Vagina (tissue), 2 donors: Measurements from ENCODE around the gene PRICKLE2. TPM values are rescaled to one million over a fixed set of nuclear protein-coding genes. Genes with fewer than 3 reads are reported as not detected.

ENCODE experiments used
- DNase-seq, 2 donors: peaks; one replicate each; pipeline ENCODE4 v3.0.0-alpha.2; 2017; ENCODE audit errors: extremely low spot score in 2 of 2
- H3K27ac ChIP-seq: fragments of 200-600 bp; sonication (generic); one replicate; pipeline ENCODE4 v1.5.1; 2019
- H3K27me3 ChIP-seq: fragments of 200-600 bp; sonication (generic); one replicate; pipeline ENCODE4 v1.5.1; 2019
- H3K36me3 ChIP-seq, 2 donors: fragments of 200-600 bp; sonication (generic); one replicate each; pipeline ENCODE4 v1.5.1; 2017 to 2019
- H3K4me1 ChIP-seq: fragments of 200-600 bp; sonication (generic); one replicate; pipeline ENCODE4 v1.5.1; 2019
- H3K4me3 ChIP-seq, 2 donors: fragments of 200-600 bp; sonication (generic); 1 replicate in 1 of 2; 2 replicates in 1 of 2; pipeline ENCODE4 v1.5.1; 2016 to 2019
- H3K9me3 ChIP-seq: fragments of 200-600 bp; sonication (generic); one replicate; pipeline ENCODE4 v1.5.1; 2019
- CTCF ChIP-seq, 3 experiments: fragments of 450-650 bp in 2 of 3; fragments of 200-600 bp in 1 of 3; sonication (generic) in 1 of 3; IDR thresholded peaks; one replicate each; pipeline ENCODE4 v1.5.1; 2017 to 2019; ENCODE audit warnings: antibody characterized with exemption in 3 of 3, mild to moderate bottlenecking in 2 of 3, moderate library complexity in 2 of 3
- POLR2A ChIP-seq, 2 donors: fragments of 450-650 bp; IDR thresholded peaks; one replicate each; pipeline ENCODE4 v1.6.1; 2017; ENCODE audit warnings: antibody characterized with exemption in 2 of 2, mild to moderate bottlenecking in 2 of 2, moderate library complexity in 2 of 2
- POLR2AphosphoS5 ChIP-seq, 2 donors: sonication (generic); formaldehyde crosslinking; IDR thresholded peaks; one replicate each; pipeline ENCODE4 v1.9.0; 2017; ENCODE audit warnings: antibody characterized with exemption in 2 of 2, mild to moderate bottlenecking in 2 of 2, low read depth in 1 of 2; ENCODE audit not compliant: insufficient read depth in 1 of 2
- intact Hi-C: fragments of 100-400 bp; cut with DNase I; formaldehyde crosslinking; loops from one replicate; pipeline ENCODE4 v1.15.1; 2023
- total RNA-seq: library from RNA; depleted of rRNA; stranded (reverse); fragments of >200 nt; gene quantifications from one replicate; pipeline ENCODE4 v1.2.3, GENCODE V29; 2016

Gene PRICKLE2
- total RNA-seq, 1 donor from 2014 or later: 39.3 TPM

DNA sequence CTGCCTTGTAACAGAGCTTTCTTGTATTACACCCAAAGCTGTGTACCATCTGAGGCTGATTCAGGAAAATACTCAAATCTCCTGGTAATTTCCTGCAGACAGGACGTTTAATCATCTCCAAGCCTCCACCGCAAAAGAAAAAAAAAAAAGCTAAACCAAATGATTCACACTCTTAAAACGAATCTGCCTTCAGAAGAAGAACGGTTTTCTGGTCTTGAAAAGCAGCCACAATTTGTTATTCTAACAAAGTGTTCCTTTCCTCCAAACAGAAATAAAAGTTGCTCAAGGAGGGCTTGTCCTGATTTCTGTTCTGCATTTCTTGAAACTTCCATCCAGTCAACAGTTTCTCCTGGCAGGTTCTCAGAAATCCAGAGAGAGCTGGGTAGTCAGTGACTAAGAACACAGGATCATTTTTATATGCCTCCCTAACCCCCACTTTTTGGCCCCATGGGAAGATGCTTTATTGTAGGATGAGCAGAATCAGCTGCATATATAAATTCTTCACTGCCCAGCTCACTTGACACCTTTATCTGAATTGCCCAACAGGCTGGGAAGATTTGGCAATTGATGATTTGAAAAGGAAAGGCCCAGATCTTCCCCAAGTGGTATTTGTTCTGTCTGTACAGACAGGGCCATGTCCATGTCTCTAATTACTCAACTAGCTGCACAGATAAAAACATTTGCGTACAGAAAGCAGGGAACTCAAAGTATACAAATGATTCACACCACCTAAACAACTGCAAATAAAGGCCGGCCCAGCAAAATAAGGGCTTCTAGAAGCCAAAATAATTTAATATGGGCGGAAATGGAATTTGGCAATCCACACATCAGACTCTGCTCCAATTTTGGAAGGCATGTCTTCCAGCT lies 41.0 kb upstream of the PRICKLE2 start:
- Histone ChIP-seq H3K4me3 (peak overlapping the region; percentile 52 to 88), H3K27ac (peak overlapping the region; percentile 74), H3K4me1 (peaks cover 46% of the 10 kb centered on the region), H3K27me3 (no peaks in the 10 kb centered on the region), H3K36me3 (no peaks in the 10 kb centered on the region), H3K9me3 (no peaks in the 10 kb centered on the region)
- TF ChIP-seq POLR2A (IDR thresholded peaks at IDR 0.05) (no peak), POLR2AphosphoS5 (IDR thresholded peaks at IDR 0.05; ENCODE audit: insufficient read depth in 1 of 2, low read depth in 1 of 2) (peak; percentile 55 to 76)
- DNase-seq: peak in 1 of 2 donors; percentile 97
- intact Hi-C loops: loop anchor here (5.0 kb wide), 1 partner anchor 39 kb away; the partner anchor contains the start of gene PRICKLE2

DNA sequence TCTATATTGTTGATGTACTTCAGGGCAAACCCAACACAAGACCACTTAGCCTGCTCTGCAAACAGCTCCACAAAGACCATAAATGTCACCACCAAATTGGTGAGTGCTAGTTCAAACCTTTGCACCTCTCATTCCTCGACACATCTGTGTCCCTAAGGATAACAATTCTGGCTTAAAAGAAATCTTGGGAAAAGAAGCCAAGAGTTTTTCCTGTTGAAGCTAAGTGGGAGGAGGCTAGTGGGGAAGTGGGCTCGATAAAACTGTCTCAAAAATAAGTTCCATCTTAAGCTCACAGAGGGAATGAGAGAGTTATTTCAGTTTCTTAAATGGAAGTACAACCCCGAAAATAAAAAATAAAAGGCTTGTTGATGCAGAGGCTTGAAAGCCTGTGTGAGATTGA lies 40.4 kb upstream of the PRICKLE2 start:
- TF ChIP-seq POLR2AphosphoS5 (IDR thresholded peaks at IDR 0.05; ENCODE audit: insufficient read depth in 1 of 2, low read depth in 1 of 2) (no peak), POLR2A (IDR thresholded peaks at IDR 0.05) (no peak), CTCF (IDR thresholded peaks at IDR 0.05) (no peak)
- no peaks in the 10 kb centered on the region for H3K9me3 ChIP-seq
- DNase-seq: no peak
- peak overlapping the region; percentile 42 to 52 for H3K4me3 ChIP-seq
- peaks cover 53% of the 10 kb centered on the region for H3K4me1 ChIP-seq
- H3K36me3 ChIP-seq: no peaks in the 10 kb centered on the region
- peak overlapping the region; percentile 74 for H3K27ac ChIP-seq
- no peaks in the 10 kb centered on the region for H3K27me3 ChIP-seq
- intact Hi-C loops: loop anchor here (5.0 kb wide), 1 partner anchor 38 kb away; the partner anchor contains the start of gene PRICKLE2

- Histone ChIP-seq H3K27ac (peak overlapping the region; percentile 74), H3K4me3 (peak overlapping the region in 1 of 2 donors; percentile 52), H3K27me3 (no peaks in the 10 kb centered on the region), H3K36me3 (no peaks in the 10 kb centered on the region), H3K4me1 (peaks cover 61% of the 10 kb centered on the region), H3K9me3 (no peaks in the 10 kb centered on the region)
- DNase-seq: no peak
- TF ChIP-seq CTCF (IDR thresholded peaks at IDR 0.05): no peak
- TF ChIP-seq POLR2AphosphoS5 (IDR thresholded peaks at IDR 0.05; ENCODE audit: insufficient read depth in 1 of 2, low read depth in 1 of 2): no peak
- TF ChIP-seq POLR2A (IDR thresholded peaks at IDR 0.05): no peak
- intact Hi-C loops: loop anchor here (5.0 kb wide), 1 partner anchor 37 kb away; the partner anchor contains the start of gene PRICKLE2
These were observed 39.3 kb upstream of the PRICKLE2 start for GRCh38 chr3:64264501-64265109.

- H3K36me3 ChIP-seq: no peaks in the 10 kb centered on the region
- no peaks in the 10 kb centered on the region for H3K9me3 ChIP-seq
- no peak for DNase-seq
- peaks cover 58% of the 10 kb centered on the region for H3K4me1 ChIP-seq
- H3K27me3 ChIP-seq: no peaks in the 10 kb centered on the region
- intact Hi-C loops: no loop called here
- peak overlapping the region; percentile 74 for H3K27ac ChIP-seq
- no peak overlapping the region for H3K4me3 ChIP-seq
- TF ChIP-seq POLR2AphosphoS5 (IDR thresholded peaks at IDR 0.05; ENCODE audit: insufficient read depth in 1 of 2, low read depth in 1 of 2): no peak
These were observed 37.4 kb upstream of the PRICKLE2 start for GRCh38 chr3:64262574-64263114.

DNA sequence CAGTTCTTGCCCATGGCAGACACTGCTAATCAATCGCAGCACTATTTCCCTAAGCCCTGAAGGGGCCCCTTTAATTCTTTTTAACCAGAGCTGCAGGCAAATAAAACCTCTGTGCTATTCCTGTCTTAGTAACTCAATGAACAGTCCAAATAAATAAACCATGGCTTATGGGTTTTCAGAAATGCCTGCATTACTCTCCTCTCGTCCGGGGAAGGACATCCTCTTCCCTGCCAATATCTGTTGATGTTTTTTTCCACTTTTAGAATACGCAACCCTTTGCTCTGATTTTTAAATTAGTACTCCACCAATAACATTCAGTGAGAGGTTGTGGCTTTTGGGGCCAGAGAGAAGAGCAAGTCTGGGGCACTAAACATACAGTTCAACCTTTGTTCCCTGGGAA lies 35.2 kb upstream of the PRICKLE2 start:
- Histone ChIP-seq H3K27ac (peak overlapping the region; percentile 53), H3K9me3 (no peaks in the 10 kb centered on the region), H3K27me3 (no peaks in the 10 kb centered on the region), H3K36me3 (no peaks in the 10 kb centered on the region), H3K4me3 (no peak overlapping the region), H3K4me1 (peaks cover 67% of the 10 kb centered on the region)
- intact Hi-C loops: no loop called here
- no peak for DNase-seq
- TF ChIP-seq POLR2A (IDR thresholded peaks at IDR 0.05) (no peak), POLR2AphosphoS5 (IDR thresholded peaks at IDR 0.05; ENCODE audit: insufficient read depth in 1 of 2, low read depth in 1 of 2) (no peak), CTCF (IDR thresholded peaks at IDR 0.05) (no peak)
